SK-N-MC (cell line): ENCODE results near the gene SYCN.

Experiments used
- EZH2 ChIP-seq: fragments of 200-600 bp; sonication (generic); IDR thresholded peaks from one replicate; pipeline ENCODE4 v1.6.1; 2017; ENCODE audit warnings: antibody characterized with exemption
- FOXP2 ChIP-seq: optimal IDR thresholded peaks from 2 replicates; pipeline ENCODE3; 2011; ENCODE audit warnings: mild to moderate bottlenecking, moderate library complexity; ENCODE audit not compliant: insufficient read depth; ENCODE audit errors: extremely low read length, control extremely low read depth
- POLR2AphosphoS5 ChIP-seq: IDR thresholded peaks from 2 replicates; pipeline ENCODE4 v1.6.1; 2012; ENCODE audit warnings: mild to moderate bottlenecking, low read depth, low read length, borderline replicate concordance

GRCh38 chr19:39155114-39155700 lies 48.9 kb downstream of the SYCN start:
- TF ChIP-seq POLR2AphosphoS5 (no peak), EZH2 (no peak), FOXP2 (no peak)
